Activated T-helper 2 cell treated with anti-CD3 and anti-CD28 coated beads, Interferon-gamma antibody, Interleukin-2, Interleukin-4, amounts not matched to agents 10 μg/mL and 5 μg/mL and 100 μg/mL, durations not matched to agents 14 hours and 24 hours and 36 hours (primary cell): Measurements from ENCODE around the gene NLGN4X. TPM values are rescaled to one million over a fixed set of nuclear protein-coding genes. Genes with fewer than 3 reads are reported as not detected.

ENCODE experiments used
- DNase-seq: peaks from one replicate; pipeline ENCODE4 v3.0.0; 2021; ENCODE audit warnings: low spot score
- H3K27ac Mint-ChIP-seq: one replicate; pipeline ENCODE4 v1.8.0; 2021; ENCODE audit warnings: mixed read lengths
- H3K27me3 Mint-ChIP-seq: one replicate; pipeline ENCODE4 v1.8.0; 2021; ENCODE audit warnings: low read depth, mixed read lengths
- H3K36me3 Mint-ChIP-seq: one replicate; pipeline ENCODE4 v1.8.0; 2021; ENCODE audit warnings: low read depth, mixed read lengths
- H3K4me1 Mint-ChIP-seq: one replicate; pipeline ENCODE4 v1.8.0; 2021; ENCODE audit warnings: low read depth, mixed read lengths
- H3K4me3 Mint-ChIP-seq: one replicate; pipeline ENCODE4 v1.8.0; 2021; ENCODE audit warnings: low read depth, mild to moderate bottlenecking, moderate library complexity, mixed read lengths
- H3K9me3 Mint-ChIP-seq: one replicate; pipeline ENCODE4 v1.8.0; 2021; ENCODE audit warnings: mixed read lengths
- intact Hi-C: fragments of 100-400 bp; cut with micrococcal nuclease; formaldehyde crosslinking; loops from one replicate; pipeline ENCODE4 v1.15.1; 2023
- total RNA-seq: library from RNA; stranded (reverse); gene quantifications from 2 replicates; pipeline ENCODE4 v1.2.3, GENCODE V29; 2022

The NLGN4X gene
- total RNA-seq, 1 donor from 2014 or later, result 0.09 TPM

- H3K36me3 Mint-ChIP-seq, result no peaks in the 10 kb centered on the region
- no peak overlapping the region for H3K4me3 Mint-ChIP-seq
- no peak overlapping the region for H3K27ac Mint-ChIP-seq
- H3K27me3 Mint-ChIP-seq, result no peaks in the 10 kb centered on the region
- intact Hi-C loops, result no loop called here
- H3K9me3 Mint-ChIP-seq, result no peaks in the 10 kb centered on the region
- no peak for DNase-seq
- H3K4me1 Mint-ChIP-seq, result no peaks in the 10 kb centered on the region
Observed at GRCh38 chrX:6203462-6204215, 25.0 kb downstream of the NLGN4X start.

GRCh38 chrX:6199486-6199885 lies 29.2 kb downstream of the NLGN4X start:
- intact Hi-C loops, result no loop called here
- Mint-ChIP-seq H3K9me3 (no peaks in the 10 kb centered on the region), H3K4me3 (no peak overlapping the region), H3K27ac (no peak overlapping the region), H3K4me1 (no peaks in the 10 kb centered on the region), H3K27me3 (no peaks in the 10 kb centered on the region), H3K36me3 (no peaks in the 10 kb centered on the region)
- no peak for DNase-seq

DNA sequence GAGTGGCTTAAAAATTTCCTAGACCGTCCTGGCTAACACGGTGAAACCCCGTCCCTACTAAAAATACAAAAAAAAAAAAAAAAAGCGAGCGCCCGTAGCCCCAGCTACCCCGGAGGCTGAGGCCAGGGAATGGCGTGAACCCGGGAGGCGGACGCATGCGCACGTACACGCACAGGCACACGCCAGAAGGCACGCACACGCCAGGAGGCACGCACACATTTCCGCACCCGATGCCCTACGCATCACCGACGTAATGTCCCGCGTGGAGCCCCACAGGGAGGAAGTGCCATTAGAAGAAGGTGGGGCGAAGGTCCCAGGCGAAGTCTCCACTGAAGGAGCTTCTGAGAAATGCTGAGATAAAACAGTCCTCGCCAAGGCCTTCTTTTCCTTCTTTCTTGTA lies 41.4 kb downstream of the NLGN4X start:
- no peaks in the 10 kb centered on the region for H3K4me1 Mint-ChIP-seq
- H3K4me3 Mint-ChIP-seq, result no peak overlapping the region
- H3K9me3 Mint-ChIP-seq, result no peaks in the 10 kb centered on the region
- no peak overlapping the region for H3K27ac Mint-ChIP-seq
- intact Hi-C loops, result no loop called here
- DNase-seq, result no peak
- no peaks in the 10 kb centered on the region for H3K36me3 Mint-ChIP-seq
- no peaks in the 10 kb centered on the region for H3K27me3 Mint-ChIP-seq

DNA sequence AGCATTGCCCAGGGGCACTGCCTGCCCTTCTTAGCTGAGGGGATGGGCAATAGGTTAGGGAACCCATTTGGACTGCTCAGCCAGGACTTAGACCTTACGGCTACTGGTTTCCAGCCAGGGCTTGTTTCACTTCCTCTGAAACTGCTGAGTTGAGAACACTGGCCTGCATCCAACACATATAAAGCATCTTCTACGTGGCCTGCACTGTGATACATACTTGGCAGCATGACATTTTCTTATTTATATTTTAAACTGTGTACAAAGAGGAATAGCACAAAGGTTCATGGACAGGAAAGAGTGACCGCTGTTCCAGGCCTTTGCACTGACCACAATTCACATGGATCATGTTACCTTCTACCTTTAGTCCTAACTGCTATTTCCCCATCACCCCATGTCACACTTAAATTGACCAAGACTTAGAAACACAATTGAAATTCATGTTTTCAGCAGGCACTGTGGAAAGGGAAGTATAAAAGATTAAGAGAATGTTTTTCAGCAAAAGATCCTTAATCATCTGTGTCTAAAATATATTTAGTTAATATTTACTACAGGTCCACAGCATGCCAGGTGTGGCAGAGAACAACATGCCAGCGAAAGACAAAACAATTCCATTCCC lies 43.7 kb downstream of the NLGN4X start:
- intact Hi-C loops, result no loop called here
- peaks cover 3% of the 10 kb centered on the region for H3K9me3 Mint-ChIP-seq
- no peak for DNase-seq

GRCh38 chrX:6175914-6176313 lies 52.8 kb downstream of the NLGN4X start:
- DNase-seq, result no peak
- no peaks in the 10 kb centered on the region for H3K9me3 Mint-ChIP-seq
- no peaks in the 10 kb centered on the region for H3K36me3 Mint-ChIP-seq
- H3K4me1 Mint-ChIP-seq, result no peaks in the 10 kb centered on the region
- intact Hi-C loops, result no loop called here
- no peak overlapping the region for H3K4me3 Mint-ChIP-seq
- H3K27me3 Mint-ChIP-seq, result no peaks in the 10 kb centered on the region
- H3K27ac Mint-ChIP-seq, result no peak overlapping the region

More for the DNA sequence above, 43.7 kb downstream of the NLGN4X start:
- no peaks in the 10 kb centered on the region for H3K36me3 Mint-ChIP-seq
- H3K27ac Mint-ChIP-seq, result no peak overlapping the region
- H3K27me3 Mint-ChIP-seq, result no peaks in the 10 kb centered on the region
- H3K4me1 Mint-ChIP-seq, result no peaks in the 10 kb centered on the region
- H3K4me3 Mint-ChIP-seq, result no peak overlapping the region

DNA sequence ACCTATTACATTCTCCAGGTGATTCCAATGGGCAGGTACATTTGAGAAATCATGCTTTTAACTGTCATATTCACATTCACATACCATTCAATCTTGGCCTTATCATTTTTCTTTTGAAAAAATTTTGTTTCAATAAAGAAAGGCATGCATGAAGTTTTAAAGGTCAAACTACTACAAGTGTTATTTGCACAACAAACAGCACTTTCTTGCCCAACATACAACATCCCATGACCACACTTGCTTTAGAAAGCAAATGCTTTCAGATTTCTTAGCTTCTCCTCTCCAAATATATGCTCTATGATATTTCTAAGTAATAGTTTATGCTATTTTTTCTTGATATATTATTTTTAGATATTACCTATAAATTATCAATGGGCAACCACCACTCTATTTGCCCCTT lies 58.2 kb downstream of the NLGN4X start:
- Mint-ChIP-seq H3K36me3 (no peaks in the 10 kb centered on the region), H3K27ac (no peak overlapping the region), H3K4me3 (no peak overlapping the region), H3K4me1 (no peaks in the 10 kb centered on the region), H3K27me3 (no peaks in the 10 kb centered on the region), H3K9me3 (no peaks in the 10 kb centered on the region)
- intact Hi-C loops, result no loop called here
- no peak for DNase-seq

DNA sequence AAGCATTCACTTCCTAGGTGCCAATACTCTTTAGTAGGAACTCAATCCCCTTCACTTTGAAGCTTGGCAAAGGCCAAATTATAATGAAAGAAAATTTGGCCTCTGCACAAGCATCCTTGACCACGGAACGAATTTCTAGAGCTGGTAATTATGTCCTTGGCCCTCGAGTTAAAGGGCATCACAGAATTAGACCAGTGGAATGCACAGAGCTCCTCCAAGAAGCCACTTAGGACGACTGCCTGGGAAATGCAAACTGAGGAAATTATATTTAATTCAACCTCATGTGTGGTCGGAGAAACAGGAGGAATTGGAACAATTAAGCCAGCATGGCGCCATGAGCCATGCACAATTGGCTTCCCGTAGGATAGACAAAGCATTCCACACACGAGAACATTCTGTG lies 59.3 kb downstream of the NLGN4X start:
- no peaks in the 10 kb centered on the region for H3K27me3 Mint-ChIP-seq
- no peak for DNase-seq
- no peaks in the 10 kb centered on the region for H3K4me1 Mint-ChIP-seq
- no peaks in the 10 kb centered on the region for H3K36me3 Mint-ChIP-seq
- no peaks in the 10 kb centered on the region for H3K9me3 Mint-ChIP-seq
- H3K4me3 Mint-ChIP-seq, result no peak overlapping the region
- no peak overlapping the region for H3K27ac Mint-ChIP-seq
- intact Hi-C loops, result no loop called here

DNA sequence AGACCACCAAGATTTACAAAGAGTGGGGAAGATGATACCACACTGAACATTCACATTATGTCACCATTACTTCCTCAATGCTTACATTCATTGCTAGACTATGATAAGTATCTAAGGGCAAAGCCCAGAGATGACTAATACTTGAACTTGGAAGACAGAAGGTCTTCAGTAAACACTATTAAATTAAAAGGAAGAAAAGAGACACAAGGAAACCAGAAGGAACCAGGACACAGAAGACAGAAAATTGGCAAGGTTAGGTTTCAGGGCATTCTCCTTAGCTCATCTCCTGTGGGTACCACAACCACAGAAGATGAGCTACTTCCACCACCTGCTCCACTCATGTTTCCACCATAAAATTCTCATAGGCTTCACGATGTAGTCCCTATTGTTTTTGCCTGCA lies 64.9 kb downstream of the NLGN4X start:
- intact Hi-C loops, result no loop called here
- no peak for DNase-seq
- no peaks in the 10 kb centered on the region for H3K27me3 Mint-ChIP-seq
- no peaks in the 10 kb centered on the region for H3K4me1 Mint-ChIP-seq
- H3K36me3 Mint-ChIP-seq, result no peaks in the 10 kb centered on the region
- no peak overlapping the region for H3K4me3 Mint-ChIP-seq
- no peak overlapping the region for H3K27ac Mint-ChIP-seq
- no peaks in the 10 kb centered on the region for H3K9me3 Mint-ChIP-seq

GRCh38 chrX:6159468-6159867 lies 69.2 kb downstream of the NLGN4X start:
- Mint-ChIP-seq H3K4me3 (no peak overlapping the region), H3K27me3 (no peaks in the 10 kb centered on the region), H3K27ac (no peak overlapping the region), H3K36me3 (no peaks in the 10 kb centered on the region), H3K4me1 (no peaks in the 10 kb centered on the region), H3K9me3 (no peaks in the 10 kb centered on the region)
- intact Hi-C loops, result no loop called here
- DNase-seq, result no peak

GRCh38 chrX:6151971-6152370 lies 76.7 kb downstream of the NLGN4X start:
- Mint-ChIP-seq H3K36me3 (no peaks in the 10 kb centered on the region), H3K27me3 (no peaks in the 10 kb centered on the region), H3K9me3 (peaks cover 4% of the 10 kb centered on the region), H3K4me1 (no peaks in the 10 kb centered on the region), H3K4me3 (no peak overlapping the region), H3K27ac (no peak overlapping the region)
- no peak for DNase-seq
- intact Hi-C loops, result no loop called here

DNA sequence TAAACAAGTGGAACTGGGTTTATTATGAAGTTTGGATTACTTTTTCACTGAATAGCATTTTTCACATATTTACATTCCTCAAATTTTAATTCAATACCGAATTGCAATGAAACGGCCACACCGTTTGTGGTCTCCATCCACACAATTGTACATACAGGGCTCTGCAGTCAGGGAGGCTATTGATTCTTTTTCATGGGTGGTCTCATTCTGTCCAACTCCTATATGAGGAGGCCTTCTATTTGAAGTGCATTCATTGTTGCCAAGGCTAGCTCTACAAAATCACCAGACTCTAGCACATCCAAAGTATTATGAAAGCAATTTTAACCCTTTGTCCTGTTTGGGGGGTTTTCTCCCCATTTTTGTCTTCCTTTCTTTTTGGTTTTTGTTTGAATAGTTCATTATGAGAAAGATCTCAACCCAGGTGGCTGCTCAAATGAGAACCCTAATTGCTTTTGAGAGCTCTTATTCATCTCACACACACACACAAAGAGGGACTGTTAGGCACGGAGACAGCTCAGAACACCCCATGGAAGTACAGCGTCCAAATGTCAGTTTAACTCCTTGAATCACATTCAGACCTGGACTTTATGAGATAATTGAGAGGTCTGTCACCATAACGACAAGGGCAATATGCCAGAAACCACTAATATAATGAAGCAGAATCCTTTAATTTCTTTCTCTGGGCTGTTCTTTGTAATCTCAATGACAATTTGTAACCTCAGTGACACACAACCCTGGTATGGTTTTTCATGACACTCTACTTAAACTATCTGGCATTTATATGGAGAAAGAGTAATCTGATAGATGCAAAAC lies 79.4 kb downstream of the NLGN4X start:
- Mint-ChIP-seq H3K36me3 (no peaks in the 10 kb centered on the region), H3K27me3 (no peaks in the 10 kb centered on the region), H3K9me3 (peaks cover 4% of the 10 kb centered on the region), H3K4me1 (no peaks in the 10 kb centered on the region), H3K27ac (no peak overlapping the region), H3K4me3 (no peak overlapping the region)
- no peak for DNase-seq
- intact Hi-C loops, result no loop called here

DNA sequence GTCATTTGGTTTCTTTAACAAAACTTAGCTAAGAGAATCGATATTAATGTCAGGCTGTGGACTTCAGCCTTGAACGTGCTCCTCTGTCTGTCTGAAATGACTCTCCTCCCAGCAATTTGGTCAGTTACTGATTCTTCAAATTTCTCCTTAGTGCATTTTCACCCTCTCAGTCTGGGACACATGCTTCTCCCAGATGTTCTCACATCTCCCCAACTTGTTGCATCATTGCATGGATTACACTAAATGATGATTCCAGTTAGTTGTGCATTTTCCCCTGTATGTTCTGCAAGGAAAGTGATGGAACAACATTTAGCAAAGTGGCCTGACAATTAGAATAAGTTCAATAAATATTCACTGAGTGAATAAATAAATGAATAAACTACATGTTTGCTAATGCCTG lies 94.4 kb downstream of the NLGN4X start:
- Mint-ChIP-seq H3K27me3 (no peaks in the 10 kb centered on the region), H3K36me3 (no peaks in the 10 kb centered on the region), H3K9me3 (no peaks in the 10 kb centered on the region), H3K4me1 (no peaks in the 10 kb centered on the region), H3K27ac (no peak overlapping the region), H3K4me3 (no peak overlapping the region)
- DNase-seq, result no peak
- intact Hi-C loops, result no loop called here

DNA sequence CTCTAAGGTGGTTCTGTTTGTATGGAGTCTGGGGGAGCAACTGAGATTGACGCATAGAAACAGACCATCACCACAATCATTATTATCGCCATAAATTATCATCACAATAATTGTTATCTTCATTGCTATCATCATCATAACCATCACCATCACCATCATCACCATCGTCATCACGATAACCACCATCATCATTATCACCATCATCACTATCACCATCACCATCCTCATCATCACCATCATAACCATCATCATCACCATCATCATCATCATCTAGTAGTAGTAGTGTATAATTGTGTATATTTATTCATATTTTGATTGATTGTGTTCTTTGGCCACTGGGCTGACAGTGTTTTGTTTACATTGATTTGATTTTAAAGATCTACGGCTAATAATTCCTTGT lies 95.7 kb downstream of the NLGN4X start:
- Mint-ChIP-seq H3K27ac (no peak overlapping the region), H3K4me1 (no peaks in the 10 kb centered on the region), H3K27me3 (no peaks in the 10 kb centered on the region), H3K36me3 (no peaks in the 10 kb centered on the region), H3K9me3 (no peaks in the 10 kb centered on the region), H3K4me3 (no peak overlapping the region)
- no peak for DNase-seq
- intact Hi-C loops, result no loop called here
